GM21528 (cell line): ENCODE data around the gene NTSR2.
"Not testable (repeated sequence)": the region's sequence is repeated elsewhere in the genome, so short reads cannot be mapped to it uniquely, and the experiment has no call there.

Experiments used
- ATAC-seq: cut with Tn5 transposase; IDR thresholded peaks from one replicate; pipeline ENCODE4 v1.9.1; 2021; ENCODE audit warnings: mild to moderate bottlenecking, moderate library complexity; ENCODE audit not compliant: unreplicated experiment, low FRiP score

Gene NTSR2

DNA sequence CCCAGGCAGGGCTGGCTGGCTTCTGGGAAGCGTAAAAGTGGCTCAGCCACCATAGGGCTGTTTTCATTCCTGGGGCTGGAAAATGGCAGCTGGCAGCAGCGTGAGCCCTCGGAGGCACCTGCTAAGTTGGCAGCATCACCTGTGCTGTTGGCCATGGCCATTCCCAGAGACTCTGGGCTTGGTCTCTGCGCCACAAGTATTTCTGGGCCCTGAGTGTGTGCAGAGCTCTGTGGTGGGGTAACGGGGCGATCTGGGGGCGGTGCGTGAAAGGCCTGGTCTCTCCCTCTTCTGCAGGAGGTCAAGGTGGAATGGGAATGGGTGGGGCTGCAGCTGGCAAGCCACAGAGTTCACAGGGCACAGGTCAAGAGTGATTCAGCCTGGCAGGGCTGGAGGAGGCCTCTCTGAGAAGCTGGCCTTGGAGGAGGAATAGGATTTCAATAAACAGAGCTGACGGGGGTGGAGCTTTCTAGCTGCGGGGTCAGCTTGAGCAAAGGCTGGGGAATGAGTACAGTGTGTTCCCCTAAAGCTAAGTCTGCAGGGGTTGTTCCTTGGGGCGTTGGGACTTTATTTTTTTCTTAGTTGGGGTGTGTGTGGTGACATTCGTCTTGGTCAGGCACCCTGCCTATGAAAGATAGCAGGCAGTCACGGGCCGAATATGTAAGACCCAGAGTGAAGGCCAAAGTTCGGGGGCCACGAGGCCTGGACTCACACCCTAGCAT lies 10.3 kb upstream of the NTSR2 start:
- ATAC-seq: no peak

DNA sequence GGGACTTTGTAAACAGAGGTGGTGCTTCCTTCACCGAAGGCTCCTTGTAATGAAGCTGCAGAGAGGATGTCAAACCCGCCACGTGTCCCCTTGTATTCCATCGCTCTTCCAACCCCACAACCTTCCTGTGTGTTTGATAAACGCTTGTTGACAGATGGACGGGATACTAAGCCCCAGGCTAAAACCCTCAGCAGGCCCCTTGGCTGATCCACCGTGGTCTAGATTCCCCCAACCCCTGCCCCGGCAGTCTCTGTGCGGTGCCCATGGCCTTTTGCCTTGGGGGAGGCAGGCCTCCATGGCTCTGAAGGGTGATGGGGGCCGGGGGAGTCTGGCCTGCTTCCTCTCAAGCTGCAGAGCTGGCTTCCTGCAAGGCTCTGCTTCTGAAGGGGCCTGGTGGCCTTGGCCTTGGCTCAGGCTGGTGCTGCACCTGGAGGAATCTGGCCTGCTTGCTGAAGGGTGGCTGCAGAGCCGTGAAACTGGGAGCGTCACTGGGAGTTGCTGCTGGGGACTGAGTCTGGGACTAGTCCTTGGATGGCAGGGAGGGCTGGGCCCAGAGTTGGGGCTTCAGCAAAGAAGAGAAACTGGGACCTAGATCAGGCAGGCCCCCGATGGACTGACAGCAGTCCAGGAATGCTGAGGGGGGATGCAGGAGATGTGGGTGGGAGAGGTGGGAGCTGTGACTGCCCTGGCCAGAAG lies 9.6 kb upstream of the NTSR2 start:
- no peak for ATAC-seq

DNA sequence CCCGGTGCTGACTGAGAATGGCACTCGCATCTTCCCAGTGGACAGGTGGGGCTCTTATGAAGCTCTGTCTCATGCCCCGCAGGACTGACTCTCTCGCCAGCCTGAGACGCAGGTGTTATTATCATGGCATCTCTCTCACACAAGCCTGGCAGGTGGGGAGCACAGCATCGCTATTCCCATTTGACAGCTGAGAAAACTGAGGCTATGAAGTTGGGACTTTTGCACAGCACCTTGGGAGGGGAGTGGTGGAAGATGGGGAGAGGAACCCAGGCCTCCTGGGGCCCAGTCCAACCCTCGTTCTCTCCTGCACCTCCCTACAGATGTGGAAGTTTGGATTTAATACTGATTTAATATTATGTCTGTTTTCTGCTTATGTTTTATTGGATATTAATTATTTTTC lies 9.0 kb upstream of the NTSR2 start:
- no peak for ATAC-seq

DNA sequence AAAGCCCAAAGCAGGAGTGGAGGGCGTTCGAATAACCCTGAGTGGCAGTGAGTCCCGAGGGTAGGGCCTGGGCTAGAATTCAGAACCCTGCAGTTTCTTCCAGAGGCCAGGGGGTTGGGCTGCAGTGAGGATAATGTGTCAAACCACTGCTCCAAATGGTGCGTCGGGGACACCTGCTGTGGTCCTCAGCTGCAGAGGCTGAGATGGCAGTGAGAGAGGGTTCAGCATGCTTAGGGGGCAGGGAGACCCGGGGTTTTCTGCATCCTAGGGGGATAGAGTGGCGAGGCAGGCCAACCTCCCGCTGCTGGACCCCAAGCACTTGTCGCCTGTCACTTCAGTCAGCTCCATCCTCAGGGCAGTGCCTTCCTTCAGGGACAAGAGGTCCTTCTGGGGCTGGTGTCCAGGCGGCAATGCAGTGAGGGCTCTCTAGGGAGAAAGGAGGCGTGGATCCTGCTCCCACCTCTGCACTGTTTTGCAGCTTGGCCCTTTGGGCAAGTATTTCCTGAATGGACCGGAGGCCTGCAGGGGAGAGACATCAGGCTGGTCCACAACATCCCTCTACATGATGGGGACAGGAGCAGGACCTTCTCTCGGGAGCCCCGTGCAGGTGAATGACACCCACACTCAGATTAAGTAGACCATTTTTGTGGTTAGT lies 8.4 kb upstream of the NTSR2 start:
- ATAC-seq: no peak

DNA sequence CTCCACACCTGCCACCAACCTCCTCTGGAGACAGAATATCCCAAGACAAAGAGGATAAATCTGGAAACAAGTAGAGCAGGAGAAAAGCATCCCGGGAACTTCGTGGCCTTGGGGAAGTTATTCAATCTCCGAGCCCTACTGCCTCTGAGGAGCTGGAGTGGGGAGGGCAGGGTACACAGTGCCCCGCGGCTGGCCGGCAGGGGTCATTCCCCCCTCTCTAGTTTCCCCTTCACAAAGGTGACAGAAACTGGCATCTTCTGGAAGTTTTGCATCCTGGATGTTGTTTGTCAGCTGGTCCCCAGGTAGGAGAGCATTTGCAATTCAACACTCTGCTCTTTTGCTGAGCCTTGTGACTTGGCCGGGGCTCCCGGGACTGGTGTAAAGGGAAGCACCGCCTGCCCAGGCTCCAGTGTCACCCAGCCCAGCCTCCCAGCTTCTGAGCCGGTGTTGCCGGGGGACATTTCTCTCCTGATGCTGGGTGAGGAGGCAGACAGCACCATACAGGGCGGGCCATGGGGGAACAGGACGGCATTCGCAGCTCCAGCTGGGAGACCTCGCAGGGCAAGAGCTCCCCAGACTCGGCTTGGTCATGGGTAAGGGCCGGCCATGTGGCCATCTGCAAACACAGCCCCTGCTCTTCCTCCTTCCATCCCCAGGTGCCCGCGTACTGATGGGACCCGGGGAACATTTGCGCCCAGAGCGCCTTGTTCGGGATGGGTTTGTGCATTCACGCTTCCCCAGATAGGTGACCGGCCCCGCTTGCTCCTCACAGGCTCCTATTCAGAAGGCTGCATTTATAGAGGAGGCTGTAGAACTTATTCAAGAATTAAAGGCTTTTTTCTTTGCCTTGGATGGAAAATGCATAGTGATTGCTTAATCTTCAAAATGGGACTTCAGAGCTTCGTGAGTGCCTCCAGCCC lies 7.4 kb upstream of the NTSR2 start:
- no peak for ATAC-seq

DNA sequence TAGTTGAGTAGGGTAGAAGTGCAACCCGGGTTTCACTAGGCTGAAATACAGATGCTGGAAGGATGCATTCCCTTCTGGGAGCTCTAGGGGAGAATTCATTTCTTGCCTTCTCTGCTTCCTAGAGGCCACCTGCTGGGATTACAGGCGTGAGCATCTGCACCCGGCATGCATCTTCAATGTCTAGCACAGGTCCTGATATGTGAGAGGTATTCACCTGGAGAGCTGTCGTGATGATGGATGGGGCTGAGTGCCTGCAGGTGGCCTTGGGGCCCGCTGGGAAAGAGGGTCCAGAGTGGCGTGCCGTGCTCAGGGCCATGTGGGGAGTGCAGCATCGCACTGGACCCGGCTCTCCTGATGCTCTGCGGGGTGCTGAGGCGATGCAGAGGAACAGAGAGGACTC lies 6.6 kb upstream of the NTSR2 start:
- ATAC-seq: no peak

DNA sequence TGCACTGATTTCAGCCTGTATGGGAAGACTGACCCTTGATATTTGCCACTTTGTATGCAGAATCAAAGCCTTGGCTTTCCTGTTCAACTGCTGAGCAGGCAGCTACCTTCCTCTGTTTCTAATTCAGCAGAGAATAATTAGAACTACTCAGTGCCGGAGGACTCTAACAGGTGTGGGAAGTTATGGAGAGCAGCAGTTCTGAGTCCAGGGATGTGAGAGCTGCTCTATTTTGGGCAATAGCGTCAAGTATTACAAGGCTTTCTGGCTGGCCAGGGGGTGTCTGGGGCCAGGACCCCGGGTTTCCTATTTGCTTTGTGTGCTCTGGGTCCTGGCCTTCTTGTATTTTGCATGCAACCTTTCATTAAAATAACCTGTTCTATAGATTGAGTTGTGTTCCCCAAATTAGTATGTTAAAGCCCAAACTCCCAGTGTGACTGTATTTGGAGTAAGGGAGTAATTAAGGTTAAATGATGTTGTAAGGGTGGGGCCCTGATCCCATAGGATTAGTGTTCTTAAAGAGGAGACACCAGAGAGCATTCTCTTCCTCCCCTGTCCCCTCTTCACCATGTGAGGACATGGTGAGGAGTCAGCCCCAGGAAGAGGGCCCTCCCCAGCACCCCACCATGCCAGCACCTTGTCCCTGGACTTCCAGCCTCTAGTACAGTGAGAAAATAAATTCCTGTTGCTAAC lies 5.6 kb upstream of the NTSR2 start:
- ATAC-seq: no peak

DNA sequence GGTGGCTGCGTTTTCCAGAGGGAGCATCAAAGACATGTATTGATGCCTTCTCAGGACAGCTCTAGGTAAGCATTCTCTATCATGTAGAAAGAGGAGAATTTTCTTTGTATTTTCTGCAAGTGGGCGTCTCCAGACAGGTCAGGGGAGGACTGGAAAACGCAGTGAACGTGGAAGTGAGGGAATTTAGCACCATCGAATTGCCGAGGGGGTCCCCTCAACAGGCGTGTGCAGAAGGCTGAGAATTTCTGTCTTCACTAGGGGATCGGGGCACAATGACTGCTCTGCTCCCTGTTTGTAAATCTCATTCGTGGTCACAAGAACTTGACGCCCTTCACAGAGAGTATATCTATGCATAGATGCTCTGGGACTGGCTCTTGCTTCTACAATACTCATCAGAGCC lies 5.0 kb upstream of the NTSR2 start:
- no peak for ATAC-seq

DNA sequence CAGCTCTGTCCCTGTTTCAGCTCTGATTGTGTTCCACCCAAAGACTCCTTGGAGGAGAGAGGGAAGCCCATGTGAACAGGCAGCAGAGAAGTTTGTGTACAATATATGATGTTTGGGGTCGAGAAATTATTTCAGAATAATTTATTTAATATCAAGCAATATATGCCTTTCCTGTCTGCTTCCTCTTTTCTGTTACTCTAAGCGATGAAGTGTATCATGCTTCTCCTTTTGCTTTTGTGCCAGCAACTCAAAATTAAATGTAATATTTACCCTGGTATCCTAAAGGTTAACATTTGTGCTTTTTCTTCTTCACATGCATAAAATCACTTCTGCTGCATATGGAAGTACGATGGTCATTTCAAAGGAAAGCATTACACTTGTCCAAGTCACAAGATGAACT lies 2.4 kb upstream of the NTSR2 start:
- no peak for ATAC-seq

DNA sequence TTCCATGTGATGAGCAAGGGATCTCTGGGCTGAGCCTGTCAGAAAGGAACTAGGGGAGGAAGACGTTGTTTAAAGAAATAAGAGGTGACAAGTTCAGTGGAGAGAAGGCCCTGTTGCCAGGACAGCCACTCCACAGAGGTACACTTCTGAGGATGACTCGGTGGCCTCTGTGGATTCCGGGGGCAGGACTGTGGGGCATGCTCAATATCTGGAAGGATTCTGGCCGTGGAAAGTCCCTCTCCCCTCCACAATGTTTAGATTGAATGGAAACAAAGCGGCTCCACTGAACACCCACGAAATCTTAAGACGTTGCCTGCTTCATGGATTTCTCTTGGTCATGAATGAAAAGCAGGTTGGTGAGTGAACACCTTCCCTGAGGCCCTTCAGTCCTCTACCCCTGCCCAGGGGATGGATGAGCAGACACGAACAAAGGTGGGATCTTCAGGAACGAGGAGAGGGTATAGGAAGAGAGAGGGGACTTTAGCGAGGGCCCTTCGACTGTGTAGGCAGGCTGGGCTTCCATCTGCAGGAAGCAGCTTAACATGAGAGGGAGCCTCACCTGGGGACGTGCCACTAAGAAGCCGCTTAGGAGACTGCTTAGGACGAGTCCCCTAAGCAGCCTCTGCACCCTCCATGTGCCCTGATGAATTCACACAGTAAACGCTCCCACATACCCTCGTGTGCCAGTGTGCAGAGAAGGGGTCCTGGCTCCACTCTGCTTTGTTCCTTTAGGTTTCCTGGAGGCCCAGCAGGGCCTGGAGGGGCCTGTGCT lies 1.9 kb downstream of the NTSR2 start:
- ATAC-seq: no peak

DNA sequence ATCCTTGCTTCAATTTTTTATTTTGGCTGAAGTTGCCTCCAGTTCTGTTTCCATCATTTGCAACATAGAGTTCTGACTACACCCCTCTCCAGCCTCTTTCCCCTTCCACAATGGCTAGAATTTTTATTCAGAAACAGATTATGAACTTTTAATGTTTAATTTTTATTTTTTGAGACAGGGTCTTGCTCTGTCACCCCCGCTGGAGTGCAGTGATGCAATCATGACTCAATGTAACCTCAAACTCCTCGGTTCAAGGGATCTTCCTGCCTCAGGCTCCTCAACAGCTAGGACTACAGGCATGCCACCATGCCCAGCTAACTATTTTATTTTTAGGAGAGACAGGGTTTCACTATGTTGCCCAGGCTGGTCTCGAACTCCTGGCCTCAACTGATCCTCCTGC lies 2.8 kb downstream of the NTSR2 start:
- ATAC-seq: no peak

DNA sequence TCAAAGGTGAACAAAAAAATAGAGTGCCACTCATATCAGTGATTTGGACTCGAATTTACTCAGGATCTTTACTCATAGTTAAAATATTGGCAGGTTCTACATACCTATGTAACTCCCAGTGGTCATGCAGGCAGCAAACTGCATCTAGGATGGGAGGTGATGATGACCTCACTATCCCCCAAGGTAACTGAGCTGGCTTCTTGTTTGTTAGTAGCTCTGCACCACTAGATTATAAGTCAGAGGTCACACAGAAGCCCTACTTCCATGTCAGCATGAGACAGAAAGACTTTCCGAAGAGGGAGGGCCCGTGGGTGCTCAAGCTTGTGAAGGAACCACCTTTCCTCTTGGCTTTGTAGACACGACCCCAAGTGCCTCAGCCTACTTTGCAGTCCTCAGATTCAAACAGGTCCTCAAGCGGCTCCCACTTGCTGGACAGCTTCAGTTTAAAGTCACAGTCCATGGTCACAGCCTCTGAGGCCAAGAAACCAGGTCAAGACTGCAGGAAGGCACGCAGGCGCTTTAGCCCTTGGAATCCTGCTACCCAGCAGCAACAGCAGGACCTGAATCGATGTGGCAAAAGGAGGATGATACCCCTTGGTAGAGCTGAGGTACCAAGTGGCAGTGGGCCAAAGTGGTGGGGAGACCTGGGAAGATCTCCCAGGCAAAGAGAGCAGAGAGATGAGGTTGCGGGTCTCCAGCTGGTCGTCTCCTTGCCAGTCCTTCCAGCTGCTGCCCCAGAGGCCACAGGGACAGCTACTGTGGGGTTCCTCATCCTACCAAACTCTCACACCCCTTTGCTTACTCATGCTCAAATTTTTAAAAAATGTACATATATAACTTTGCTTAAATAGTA lies 4.3 kb downstream of the NTSR2 start:
- no peak for ATAC-seq

DNA sequence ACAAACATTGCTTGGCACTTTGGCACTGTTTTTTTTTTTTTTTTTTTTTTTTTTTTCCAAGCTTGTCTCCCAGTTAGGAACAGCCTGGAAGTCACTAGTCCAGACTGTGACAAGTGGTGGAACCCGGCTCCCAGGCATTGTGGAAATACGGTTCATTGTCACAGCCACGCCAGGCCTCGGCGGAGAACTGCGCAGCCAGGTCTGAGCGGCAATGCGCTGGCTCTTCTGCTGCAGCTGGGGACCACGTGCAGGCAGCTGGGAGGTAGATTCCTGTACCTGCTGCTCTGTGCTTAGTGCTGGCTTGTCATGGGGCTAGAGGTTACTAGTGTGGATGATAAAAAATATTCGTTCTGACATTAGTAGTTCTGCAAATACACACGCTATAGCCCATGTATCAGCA lies 5.0 kb downstream of the NTSR2 start:
- no peak for ATAC-seq

DNA sequence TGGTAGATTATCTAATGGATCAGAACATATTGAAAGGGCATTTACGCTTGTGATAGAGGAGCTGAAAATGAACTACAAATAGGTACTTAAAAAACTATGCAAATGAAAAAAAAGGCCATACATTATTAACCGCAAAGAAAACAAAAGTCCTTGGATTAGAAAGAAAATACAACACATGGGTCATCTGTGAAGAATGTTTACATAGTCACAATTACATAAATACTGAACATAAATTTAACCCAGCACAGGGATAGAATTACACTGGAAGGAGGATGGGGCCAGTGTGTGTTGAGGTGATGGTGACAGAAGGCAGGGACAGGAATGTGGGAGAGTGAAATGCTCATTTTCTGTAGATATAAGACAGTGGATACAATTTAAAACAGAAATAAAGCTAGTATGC lies 6.6 kb downstream of the NTSR2 start:
- no peak for ATAC-seq

DNA sequence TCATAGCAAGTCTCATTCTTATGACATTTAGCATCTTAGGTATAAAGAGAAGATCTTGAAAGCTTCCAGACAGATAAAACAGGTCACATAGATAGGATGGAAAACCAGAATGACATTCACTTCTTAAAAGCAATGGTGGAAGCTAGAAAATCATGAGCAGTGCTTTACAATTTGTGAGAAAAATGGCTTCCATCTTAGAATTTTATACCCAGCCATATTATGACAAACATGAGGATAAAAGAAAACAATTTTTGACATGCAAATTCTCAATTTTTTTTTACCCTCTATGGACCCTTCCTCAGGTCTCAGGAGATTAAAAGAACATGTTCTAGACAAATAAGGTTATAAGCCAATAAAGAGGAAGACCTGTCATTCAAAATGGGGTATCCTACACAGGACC lies 7.1 kb downstream of the NTSR2 start:
- no peak for ATAC-seq

DNA sequence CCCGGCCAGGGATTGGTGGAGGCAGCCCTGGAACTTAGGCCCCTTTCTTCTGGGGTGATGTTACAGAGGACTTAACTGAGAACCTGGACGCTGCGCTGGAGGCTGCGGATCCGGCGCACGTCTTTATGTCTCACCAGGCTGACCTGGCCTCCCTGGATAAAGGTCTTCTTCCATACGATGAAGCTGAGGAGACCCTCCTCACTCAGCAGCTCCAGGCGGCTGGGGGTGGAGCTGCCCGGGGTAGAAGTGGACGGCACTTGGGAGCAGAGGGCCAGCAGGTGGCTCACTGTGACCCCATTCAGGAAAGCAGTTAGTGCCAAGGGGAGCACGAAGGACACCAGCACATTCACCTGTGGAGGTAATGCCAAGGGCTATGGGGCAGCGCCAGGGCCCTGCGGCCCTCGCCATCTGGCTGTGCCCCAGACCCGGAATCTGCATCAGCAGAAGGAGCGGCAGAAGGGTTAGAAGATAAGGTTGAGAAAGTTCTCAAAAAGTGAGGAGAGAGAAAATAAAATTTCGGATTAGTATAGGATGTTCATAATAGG lies 8.0 kb downstream of the NTSR2 start:
- no peak for ATAC-seq

DNA sequence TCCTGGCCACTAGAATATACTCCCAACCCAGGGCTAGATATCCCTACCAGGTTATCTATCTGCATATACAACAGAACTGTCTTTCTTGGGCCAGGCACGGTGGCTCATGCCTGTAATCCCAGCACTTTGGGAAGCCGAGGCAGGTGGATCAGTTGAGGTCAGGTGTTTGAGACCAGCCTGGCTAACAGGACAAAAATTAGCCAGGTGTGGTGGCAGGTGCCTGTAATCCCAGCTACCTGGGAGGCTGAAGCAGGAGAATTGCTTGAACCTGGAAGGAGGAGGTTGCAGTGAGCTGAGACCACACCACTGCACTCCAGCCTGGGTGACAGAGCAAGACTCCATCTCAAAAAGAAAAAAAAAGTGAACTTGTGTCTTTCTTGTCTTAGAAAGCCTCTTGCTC lies 9.6 kb downstream of the NTSR2 start:
- ATAC-seq: not testable (repeated sequence)

DNA sequence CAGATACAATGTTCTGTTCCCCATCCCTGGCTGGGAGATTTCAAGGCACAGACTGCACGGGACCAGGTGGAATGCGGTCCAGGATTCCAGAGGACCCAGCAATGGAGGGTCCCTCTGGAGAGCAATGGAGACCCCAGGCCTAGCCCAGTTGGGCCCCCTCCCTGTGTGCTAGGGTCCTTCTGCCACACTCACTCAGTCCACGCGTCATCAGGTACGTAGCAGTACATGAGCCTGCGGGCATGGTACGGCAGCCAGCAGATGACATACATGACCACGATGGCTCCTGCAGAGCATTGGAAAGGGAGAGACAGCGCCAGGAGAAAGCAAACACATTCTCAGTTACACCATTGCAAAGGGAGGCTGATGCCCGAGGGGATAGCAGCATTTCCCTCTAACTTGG lies 10.1 kb downstream of the NTSR2 start:
- ATAC-seq: no peak
